AG04449 (cell line): Measurements from ENCODE around the gene QTRT2.

ENCODE experiments used
- CTCF ChIA-PET: fragments of 350-600 bp; formaldehyde crosslinking; extraction: SDS; loops from one replicate; lab custom pipeline; 2021; ENCODE audit warnings: antibody characterized with exemption; lab: Yijun Ruan, JAX
- POLR2A ChIA-PET: fragments of 400-600, 350-600 bp; formaldehyde crosslinking; extraction: SDS; loops from one replicate; lab custom pipeline; 2020; ENCODE audit warnings: antibody characterized with exemption, inconsistent platforms; lab: Yijun Ruan, JAX
- DNase-seq: peaks from one replicate; pipeline ENCODE4 v3.0.0-alpha.2; 2010; ENCODE audit warnings: low read depth, low spot score
- H3K4me3 ChIP-seq: 2 replicates; pipeline ENCODE4 v1.5.1; 2011; ENCODE audit warnings: low read depth, mild to moderate bottlenecking, control low read depth, low read length
- TF ChIP-seq, protein P1 (sequence below): IDR thresholded peaks from one replicate; pipeline ENCODE4 v1.5.1; 2011; ENCODE audit warnings: mild to moderate bottlenecking, moderate library complexity, low read length, control low read depth, inconsistent platforms; ENCODE audit not compliant: insufficient read depth; ENCODE audit errors: missing control alignments

Gene QTRT2

DNA sequence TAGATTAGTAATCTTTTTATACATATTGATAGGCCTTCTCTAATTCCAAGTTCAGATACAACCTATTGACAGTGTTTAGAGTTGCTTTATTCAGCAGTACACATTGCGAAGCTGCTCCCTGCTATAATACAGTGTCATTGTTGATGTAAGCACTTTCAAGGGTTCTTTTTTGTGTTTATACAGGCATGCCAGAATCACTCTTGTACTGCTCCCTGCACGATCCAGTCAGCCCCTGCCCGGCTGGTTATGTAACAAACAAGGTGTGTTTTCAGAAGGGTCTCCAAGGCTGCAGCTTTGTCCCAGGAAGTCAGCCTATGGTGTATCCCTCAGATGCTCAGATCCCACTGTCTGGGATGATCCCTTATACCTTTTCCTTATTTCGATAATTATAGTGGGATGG lies 11.3 kb downstream of the QTRT2 start:
- TF ChIP-seq, protein P1, sequence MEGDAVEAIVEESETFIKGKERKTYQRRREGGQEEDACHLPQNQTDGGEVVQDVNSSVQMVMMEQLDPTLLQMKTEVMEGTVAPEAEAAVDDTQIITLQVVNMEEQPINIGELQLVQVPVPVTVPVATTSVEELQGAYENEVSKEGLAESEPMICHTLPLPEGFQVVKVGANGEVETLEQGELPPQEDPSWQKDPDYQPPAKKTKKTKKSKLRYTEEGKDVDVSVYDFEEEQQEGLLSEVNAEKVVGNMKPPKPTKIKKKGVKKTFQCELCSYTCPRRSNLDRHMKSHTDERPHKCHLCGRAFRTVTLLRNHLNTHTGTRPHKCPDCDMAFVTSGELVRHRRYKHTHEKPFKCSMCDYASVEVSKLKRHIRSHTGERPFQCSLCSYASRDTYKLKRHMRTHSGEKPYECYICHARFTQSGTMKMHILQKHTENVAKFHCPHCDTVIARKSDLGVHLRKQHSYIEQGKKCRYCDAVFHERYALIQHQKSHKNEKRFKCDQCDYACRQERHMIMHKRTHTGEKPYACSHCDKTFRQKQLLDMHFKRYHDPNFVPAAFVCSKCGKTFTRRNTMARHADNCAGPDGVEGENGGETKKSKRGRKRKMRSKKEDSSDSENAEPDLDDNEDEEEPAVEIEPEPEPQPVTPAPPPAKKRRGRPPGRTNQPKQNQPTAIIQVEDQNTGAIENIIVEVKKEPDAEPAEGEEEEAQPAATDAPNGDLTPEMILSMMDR: no peak
- no peak overlapping the region for H3K4me3 ChIP-seq
- no peak for DNase-seq
- CTCF ChIA-PET: interaction anchor here (0.9 kb wide), 1 partner anchor 8 kb away, joined by 3 read pairs; no protein-coding TSS in a partner anchor
- POLR2A ChIA-PET: no interaction called here

DNA sequence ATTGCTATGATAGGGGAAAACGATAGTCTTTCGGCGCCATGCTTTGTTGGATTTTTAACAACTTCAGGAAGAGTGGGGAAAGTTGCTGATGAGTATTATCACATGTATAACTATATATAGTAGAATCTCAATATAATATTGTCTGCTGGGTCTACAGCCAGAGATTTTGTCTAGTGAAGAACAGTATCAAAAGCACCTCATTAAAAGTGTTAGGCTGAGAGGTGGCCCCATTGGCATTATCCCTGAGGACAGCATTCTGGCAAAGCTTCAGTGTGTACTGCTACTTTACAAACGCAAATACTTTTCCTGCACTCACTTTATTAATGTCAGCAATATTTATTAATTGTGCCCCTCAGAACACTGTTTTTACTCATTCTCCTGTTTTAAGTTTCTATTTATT lies 11.8 kb downstream of the QTRT2 start:
- CTCF ChIA-PET: no interaction called here
- no peak overlapping the region for H3K4me3 ChIP-seq
- POLR2A ChIA-PET: no interaction called here
- no peak for DNase-seq
- TF ChIP-seq, protein P1: no peak

DNA sequence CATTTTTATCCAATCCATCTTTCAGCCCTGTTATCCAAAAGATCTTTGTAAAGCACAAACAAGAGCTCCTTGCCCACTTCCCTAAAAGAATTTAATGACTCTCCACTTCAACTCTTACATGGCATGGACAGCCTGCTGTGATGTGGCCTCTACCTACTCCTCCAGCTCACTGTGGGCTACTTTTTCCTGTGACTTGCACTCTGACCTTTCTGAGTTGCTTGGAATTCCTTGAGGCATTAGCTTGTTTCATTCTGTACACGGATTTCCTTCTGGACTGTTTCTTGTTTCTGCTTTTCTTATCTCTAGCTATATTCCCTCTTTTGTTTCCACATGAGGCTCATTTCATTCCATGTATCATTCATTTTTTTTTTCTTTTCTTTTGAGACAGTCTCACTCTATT lies 15.2 kb downstream of the QTRT2 start:
- ChIA-PET CTCF (interaction anchor here (0.8 to 1.4 kb wide), 4 partner anchors 9 to 285 kb away, joined by 3 to 4 read pairs (median 4); no protein-coding TSS in a partner anchor), POLR2A (no interaction called here)
- H3K4me3 ChIP-seq: no peak overlapping the region
- TF ChIP-seq, protein P1: no peak
- DNase-seq: no peak

DNA sequence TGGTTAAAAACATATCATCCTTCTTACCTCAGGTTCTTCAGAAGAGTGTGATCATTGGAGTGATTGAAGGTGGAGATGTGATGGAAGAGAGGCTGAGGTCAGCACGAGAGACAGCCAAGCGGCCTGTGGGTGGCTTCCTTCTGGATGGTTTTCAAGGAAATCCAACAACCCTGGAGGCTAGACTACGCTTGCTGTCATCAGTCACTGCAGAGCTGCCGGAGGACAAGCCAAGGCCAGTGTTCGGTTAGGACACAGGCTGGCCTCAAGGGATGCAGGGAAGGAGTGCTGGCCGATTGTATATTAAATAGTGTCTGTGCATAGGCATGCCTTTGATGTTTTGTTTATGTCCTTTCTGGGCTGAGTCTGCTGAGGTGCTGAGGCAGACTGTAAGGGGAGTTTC lies 20.2 kb downstream of the QTRT2 start:
- DNase-seq: no peak
- ChIA-PET POLR2A (no interaction called here), CTCF (interaction anchor here (1.2 kb wide), 1 partner anchor 21 kb away, joined by 3 read pairs; no protein-coding TSS in a partner anchor)
- TF ChIP-seq, protein P1: no peak
- H3K4me3 ChIP-seq: no peak overlapping the region

DNA sequence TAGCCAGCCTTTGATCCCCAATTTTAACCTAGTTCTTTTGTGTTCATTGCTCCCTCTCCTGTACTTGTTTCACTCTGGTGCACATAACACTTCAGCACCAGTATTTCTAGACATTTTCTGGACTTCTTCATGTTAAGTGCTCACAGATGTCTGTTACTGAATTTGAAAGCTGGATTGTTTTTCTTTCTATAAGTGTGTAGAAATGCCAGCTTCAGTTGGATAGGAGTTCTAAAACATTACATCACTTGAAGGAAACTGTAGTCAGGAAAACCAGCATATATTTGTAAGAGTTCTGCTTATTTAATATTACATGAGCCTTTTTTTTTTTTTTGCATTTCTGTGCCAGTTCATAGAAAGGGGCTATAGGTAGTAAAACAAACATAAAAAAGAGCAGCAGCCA lies 21.6 kb downstream of the QTRT2 start:
- DNase-seq: no peak
- CTCF ChIA-PET: interaction anchor here (1.0 kb wide), 1 partner anchor 41 kb away, joined by 3 read pairs; no protein-coding TSS in a partner anchor
- POLR2A ChIA-PET: no interaction called here
- no peak overlapping the region for H3K4me3 ChIP-seq
- TF ChIP-seq, protein P1: no peak

DNA sequence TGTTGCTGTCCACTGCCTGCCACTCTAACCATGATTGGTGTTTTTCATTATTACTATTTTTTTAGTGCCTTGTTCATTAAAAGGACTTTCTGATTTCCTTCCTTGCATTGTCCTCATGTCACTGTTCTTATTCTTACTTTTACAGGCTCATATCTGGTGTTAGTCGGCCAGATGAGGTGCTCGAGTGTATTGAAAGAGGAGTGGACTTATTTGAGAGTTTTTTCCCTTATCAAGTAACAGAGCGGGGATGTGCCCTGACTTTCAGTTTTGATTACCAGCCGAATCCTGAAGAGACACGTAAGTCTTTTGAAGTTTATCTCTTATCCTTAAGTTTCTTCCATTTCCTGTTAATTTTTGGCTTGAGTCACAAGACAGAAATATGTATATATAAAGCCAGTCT lies 23.2 kb downstream of the QTRT2 start:
- H3K4me3 ChIP-seq: no peak overlapping the region
- TF ChIP-seq, protein P1: no peak
- DNase-seq: no peak
- CTCF ChIA-PET: interaction anchor here (1.1 kb wide), 2 partner anchors 72 to 220 kb away, joined by 3 to 4 read pairs; no protein-coding TSS in a partner anchor
- POLR2A ChIA-PET: no interaction called here
